Liver (tissue), 9 donors: ENCODE results near the gene KDM2A. TPM values are rescaled to one million over a fixed set of nuclear protein-coding genes. Genes with fewer than 3 reads are reported as not detected.

ENCODE experiments used
- DNase-seq: peaks from one replicate; pipeline ENCODE4 v3.0.0-alpha.2; 2017; ENCODE audit warnings: low spot score
- H3K27ac ChIP-seq, 2 donors: one replicate each; pipeline ENCODE4 v1.7.0; 2013; ENCODE audit warnings: inconsistent platforms in 2 of 2, low read length in 2 of 2, control low read depth in 1 of 2, low read depth in 1 of 2, mild to moderate bottlenecking in 1 of 2
- H3K27me3 ChIP-seq, 4 donors: one replicate each; pipeline versions ENCODE4 v1.6.1 to v1.7.0; 2013; ENCODE audit warnings: low read length in 3 of 4, inconsistent platforms in 1 of 4, mild to moderate bottlenecking in 1 of 4, moderate library complexity in 1 of 4; ENCODE audit not compliant: control insufficient read depth in 4 of 4, insufficient read depth in 4 of 4
- H3K36me3 ChIP-seq, 4 donors: one replicate each; pipeline versions ENCODE4 v1.6.1 to v1.7.0; 2013; ENCODE audit warnings: low read length in 3 of 4, mild to moderate bottlenecking in 3 of 4, low read depth in 1 of 4, moderate library complexity in 1 of 4; ENCODE audit not compliant: control insufficient read depth in 4 of 4, insufficient read depth in 3 of 4
- H3K4me1 ChIP-seq, 4 donors: one replicate each; pipeline versions ENCODE4 v1.6.1 to v1.7.0; 2013; ENCODE audit warnings: low read length in 3 of 4, mild to moderate bottlenecking in 3 of 4, moderate library complexity in 1 of 4; ENCODE audit not compliant: control insufficient read depth in 4 of 4, insufficient read depth in 4 of 4
- H3K4me3 ChIP-seq, 3 donors: one replicate each; pipeline versions ENCODE4 v1.6.1 to v1.7.0; 2013; ENCODE audit warnings: low read length in 3 of 3, control low read depth in 1 of 3, low read depth in 1 of 3, mild to moderate bottlenecking in 1 of 3
- H3K9ac ChIP-seq, 2 donors: one replicate each; pipeline ENCODE4 v1.7.0; 2013; ENCODE audit warnings: low read length in 2 of 2, mild to moderate bottlenecking in 2 of 2, moderate library complexity in 2 of 2, control low read depth in 1 of 2, low read depth in 1 of 2
- H3K9me3 ChIP-seq, 4 donors: one replicate each; pipeline versions ENCODE4 v1.6.1 to v1.7.0; 2013; ENCODE audit warnings: low read length in 3 of 4; ENCODE audit not compliant: control insufficient read depth in 4 of 4
- EGR1 ChIP-seq, 2 donors: IDR thresholded peaks; 2 replicates each; pipeline ENCODE4 v1.6.1; 2016 to 2018; ENCODE audit warnings: antibody characterized with exemption in 2 of 2, low read depth in 2 of 2
- FOXA1 ChIP-seq: IDR thresholded peaks from 2 replicates; pipeline ENCODE4 v1.6.1; 2016; ENCODE audit warnings: antibody characterized with exemption
- FOXA2 ChIP-seq: IDR thresholded peaks from 2 replicates; pipeline ENCODE4 v1.6.1; 2016; ENCODE audit warnings: antibody characterized with exemption
- GABPA ChIP-seq, 2 donors: IDR thresholded peaks in 1 of 2; conservative IDR thresholded peaks in 1 of 2; 2 replicates each; pipeline ENCODE4 v1.6.1; 2016; ENCODE audit warnings: antibody characterized with exemption in 2 of 2, mild to moderate bottlenecking in 1 of 2, moderate library complexity in 1 of 2
- HNF4A ChIP-seq, 2 donors: conservative IDR thresholded peaks; 2 replicates each; pipeline ENCODE4 v1.6.1; 2016; ENCODE audit warnings: antibody characterized with exemption in 2 of 2, mild to moderate bottlenecking in 2 of 2
- HNF4G ChIP-seq: IDR thresholded peaks from 2 replicates; pipeline ENCODE4 v1.6.1; 2016; ENCODE audit warnings: antibody characterized with exemption
- JUND ChIP-seq, 2 donors: IDR thresholded peaks; 2 replicates each; pipeline ENCODE4 v1.6.1; 2016; ENCODE audit warnings: antibody characterized with exemption in 2 of 2
- NR2F2 ChIP-seq: IDR thresholded peaks from 2 replicates; pipeline ENCODE4 v1.6.1; 2016; ENCODE audit warnings: antibody characterized with exemption
- RAD21 ChIP-seq, 2 donors: IDR thresholded peaks; 2 replicates each; pipeline ENCODE4 v1.6.1; 2016; ENCODE audit warnings: antibody characterized with exemption in 2 of 2, mild to moderate bottlenecking in 2 of 2
- RXRA ChIP-seq, 2 donors: IDR thresholded peaks; 2 replicates each; pipeline ENCODE4 v1.6.1; 2017 to 2018; ENCODE audit warnings: antibody characterized with exemption in 2 of 2, mild to moderate bottlenecking in 1 of 2
- SP1 ChIP-seq: IDR thresholded peaks from 2 replicates; pipeline ENCODE4 v1.6.1; 2018; ENCODE audit warnings: antibody characterized with exemption, mild to moderate bottlenecking
- TAF1 ChIP-seq: conservative IDR thresholded peaks from 2 replicates; pipeline ENCODE4 v1.6.1; 2016; ENCODE audit warnings: antibody characterized with exemption, mild to moderate bottlenecking
- YY1 ChIP-seq: IDR thresholded peaks from 2 replicates; pipeline ENCODE4 v1.6.1; 2016; ENCODE audit warnings: antibody characterized with exemption, mild to moderate bottlenecking
- WGBS: extraction: QIAGEN DNeasy Blood & Tissue Kit; methylation state at CpG from one replicate; pipeline ENCODE4 v1.1.7; 2013; 5-methylcytosine and 5-hydroxymethylcytosine counted together
- polyA plus RNA-seq, 2 donors: library from polyadenylated mRNA; stranded (reverse) in 1 of 2; unstranded in 1 of 2; fragments of 200-250 nt in 1 of 2; fragments of >200 nt in 1 of 2; fragmentation: Nextera tagmentation in 1 of 2; extraction: Ambion mirVana in 1 of 2; gene quantifications; one replicate each; pipeline versions ENCODE4 v1.2.1 to v1.2.3, GENCODE V29; 2013 to 2015
- total RNA-seq, 2 donors: library from RNA; depleted of rRNA; stranded (reverse); fragments of >200 nt; gene quantifications; one replicate each; pipeline ENCODE4 v1.2.3, GENCODE V29; 2014
- TF ChIP-seq, protein P1 (sequence below): IDR thresholded peaks from 2 replicates; pipeline ENCODE4 v1.6.1; 2016; ENCODE audit warnings: antibody characterized with exemption, mild to moderate bottlenecking
- TF ChIP-seq, protein P2 (sequence below): IDR thresholded peaks from 2 replicates; pipeline ENCODE4 v1.6.1; 2016; ENCODE audit warnings: antibody characterized with exemption
- TF ChIP-seq, protein P3 (sequence below): fragments of 150-350 bp; IDR thresholded peaks from 2 replicates; pipeline ENCODE4 v1.5.1; 2017; ENCODE audit warnings: improper control_type of control experiment, low read depth, low read length; ENCODE audit not compliant: missing input control
- TF ChIP-seq, protein P4 (sequence below): IDR thresholded peaks from 2 replicates; pipeline ENCODE4 v1.6.1; 2016; ENCODE audit warnings: antibody characterized with exemption
- TF ChIP-seq, protein P5 (sequence below): IDR thresholded peaks from 2 replicates; pipeline ENCODE4 v1.6.1; 2016; ENCODE audit warnings: antibody characterized with exemption
- donor health status: healthy.
- donor health status: healthy.
- donor health status: healthy.
- donor health status: healthy.
- donor health status: healthy.

The KDM2A gene
- total and polyA plus RNA-seq, 4 donors: 8.3 to 44.9 (median 22.4) TPM

DNA sequence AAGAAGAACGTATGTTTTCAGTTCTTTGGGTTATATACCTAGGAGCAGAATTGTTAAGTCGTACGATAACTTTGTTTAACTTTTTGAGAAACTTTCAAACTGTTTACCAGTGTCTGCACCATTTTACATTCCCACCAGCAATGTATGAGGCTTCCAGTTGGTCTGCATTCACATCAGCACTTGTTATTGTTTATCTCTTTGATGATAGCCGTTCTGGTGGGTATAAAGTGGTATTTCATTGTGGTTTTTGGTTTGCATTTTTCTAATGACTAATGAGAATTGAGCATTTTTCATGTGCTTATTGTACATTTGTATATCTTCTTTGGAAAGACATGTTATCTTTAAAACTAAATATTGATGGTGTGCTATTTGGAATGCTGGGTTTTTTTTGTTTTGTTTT lies 59.8 kb downstream of the KDM2A start:
- H3K9me3 ChIP-seq: no peaks in the 10 kb centered on the region
- no peak for DNase-seq
- H3K4me1 ChIP-seq: peaks cover 0 to 2% (median 0%) of the 10 kb centered on the region in 4 donors
- no peak overlapping the region for H3K9ac ChIP-seq
- 89% methylated on average over 4 of the region's 4 CpGs for WGBS
- H3K4me3 ChIP-seq: no peak overlapping the region
- H3K27ac ChIP-seq: no peak overlapping the region
- peaks cover 0 to 25% (median 14%) of the 10 kb centered on the region in 4 donors for H3K36me3 ChIP-seq
- no peaks in the 10 kb centered on the region for H3K27me3 ChIP-seq
- no peak for TF ChIP-seq SP1
- TF ChIP-seq, protein P1, sequence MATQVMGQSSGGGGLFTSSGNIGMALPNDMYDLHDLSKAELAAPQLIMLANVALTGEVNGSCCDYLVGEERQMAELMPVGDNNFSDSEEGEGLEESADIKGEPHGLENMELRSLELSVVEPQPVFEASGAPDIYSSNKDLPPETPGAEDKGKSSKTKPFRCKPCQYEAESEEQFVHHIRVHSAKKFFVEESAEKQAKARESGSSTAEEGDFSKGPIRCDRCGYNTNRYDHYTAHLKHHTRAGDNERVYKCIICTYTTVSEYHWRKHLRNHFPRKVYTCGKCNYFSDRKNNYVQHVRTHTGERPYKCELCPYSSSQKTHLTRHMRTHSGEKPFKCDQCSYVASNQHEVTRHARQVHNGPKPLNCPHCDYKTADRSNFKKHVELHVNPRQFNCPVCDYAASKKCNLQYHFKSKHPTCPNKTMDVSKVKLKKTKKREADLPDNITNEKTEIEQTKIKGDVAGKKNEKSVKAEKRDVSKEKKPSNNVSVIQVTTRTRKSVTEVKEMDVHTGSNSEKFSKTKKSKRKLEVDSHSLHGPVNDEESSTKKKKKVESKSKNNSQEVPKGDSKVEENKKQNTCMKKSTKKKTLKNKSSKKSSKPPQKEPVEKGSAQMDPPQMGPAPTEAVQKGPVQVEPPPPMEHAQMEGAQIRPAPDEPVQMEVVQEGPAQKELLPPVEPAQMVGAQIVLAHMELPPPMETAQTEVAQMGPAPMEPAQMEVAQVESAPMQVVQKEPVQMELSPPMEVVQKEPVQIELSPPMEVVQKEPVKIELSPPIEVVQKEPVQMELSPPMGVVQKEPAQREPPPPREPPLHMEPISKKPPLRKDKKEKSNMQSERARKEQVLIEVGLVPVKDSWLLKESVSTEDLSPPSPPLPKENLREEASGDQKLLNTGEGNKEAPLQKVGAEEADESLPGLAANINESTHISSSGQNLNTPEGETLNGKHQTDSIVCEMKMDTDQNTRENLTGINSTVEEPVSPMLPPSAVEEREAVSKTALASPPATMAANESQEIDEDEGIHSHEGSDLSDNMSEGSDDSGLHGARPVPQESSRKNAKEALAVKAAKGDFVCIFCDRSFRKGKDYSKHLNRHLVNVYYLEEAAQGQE: no peak
- no peak for TF ChIP-seq HNF4A (conservative IDR thresholded peaks at IDR 0.05)
- TF ChIP-seq JUND (IDR thresholded peaks at IDR 0.05): no peak
- TF ChIP-seq RXRA (IDR thresholded peaks at IDR 0.05): no peak
- TF ChIP-seq, protein P2, sequence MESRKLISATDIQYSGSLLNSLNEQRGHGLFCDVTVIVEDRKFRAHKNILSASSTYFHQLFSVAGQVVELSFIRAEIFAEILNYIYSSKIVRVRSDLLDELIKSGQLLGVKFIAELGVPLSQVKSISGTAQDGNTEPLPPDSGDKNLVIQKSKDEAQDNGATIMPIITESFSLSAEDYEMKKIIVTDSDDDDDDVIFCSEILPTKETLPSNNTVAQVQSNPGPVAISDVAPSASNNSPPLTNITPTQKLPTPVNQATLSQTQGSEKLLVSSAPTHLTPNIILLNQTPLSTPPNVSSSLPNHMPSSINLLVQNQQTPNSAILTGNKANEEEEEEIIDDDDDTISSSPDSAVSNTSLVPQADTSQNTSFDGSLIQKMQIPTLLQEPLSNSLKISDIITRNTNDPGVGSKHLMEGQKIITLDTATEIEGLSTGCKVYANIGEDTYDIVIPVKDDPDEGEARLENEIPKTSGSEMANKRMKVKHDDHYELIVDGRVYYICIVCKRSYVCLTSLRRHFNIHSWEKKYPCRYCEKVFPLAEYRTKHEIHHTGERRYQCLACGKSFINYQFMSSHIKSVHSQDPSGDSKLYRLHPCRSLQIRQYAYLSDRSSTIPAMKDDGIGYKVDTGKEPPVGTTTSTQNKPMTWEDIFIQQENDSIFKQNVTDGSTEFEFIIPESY: no peak
- TF ChIP-seq RAD21 (IDR thresholded peaks at IDR 0.05): no peak
- TF ChIP-seq FOXA2: no peak
- TF ChIP-seq NR2F2: no peak
- TF ChIP-seq GABPA (IDR thresholded peaks at IDR 0.05 in 1 of 2, conservative IDR thresholded peaks at IDR 0.05 in 1 of 2): no peak
- no peak for TF ChIP-seq FOXA1
- no peak for TF ChIP-seq EGR1 (IDR thresholded peaks at IDR 0.05; ENCODE audit: low read depth in 2 of 2)
- TF ChIP-seq HNF4G: no peak
- TF ChIP-seq, protein P3, sequence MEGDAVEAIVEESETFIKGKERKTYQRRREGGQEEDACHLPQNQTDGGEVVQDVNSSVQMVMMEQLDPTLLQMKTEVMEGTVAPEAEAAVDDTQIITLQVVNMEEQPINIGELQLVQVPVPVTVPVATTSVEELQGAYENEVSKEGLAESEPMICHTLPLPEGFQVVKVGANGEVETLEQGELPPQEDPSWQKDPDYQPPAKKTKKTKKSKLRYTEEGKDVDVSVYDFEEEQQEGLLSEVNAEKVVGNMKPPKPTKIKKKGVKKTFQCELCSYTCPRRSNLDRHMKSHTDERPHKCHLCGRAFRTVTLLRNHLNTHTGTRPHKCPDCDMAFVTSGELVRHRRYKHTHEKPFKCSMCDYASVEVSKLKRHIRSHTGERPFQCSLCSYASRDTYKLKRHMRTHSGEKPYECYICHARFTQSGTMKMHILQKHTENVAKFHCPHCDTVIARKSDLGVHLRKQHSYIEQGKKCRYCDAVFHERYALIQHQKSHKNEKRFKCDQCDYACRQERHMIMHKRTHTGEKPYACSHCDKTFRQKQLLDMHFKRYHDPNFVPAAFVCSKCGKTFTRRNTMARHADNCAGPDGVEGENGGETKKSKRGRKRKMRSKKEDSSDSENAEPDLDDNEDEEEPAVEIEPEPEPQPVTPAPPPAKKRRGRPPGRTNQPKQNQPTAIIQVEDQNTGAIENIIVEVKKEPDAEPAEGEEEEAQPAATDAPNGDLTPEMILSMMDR: no peak
- TF ChIP-seq TAF1: no peak
- TF ChIP-seq, protein P4, sequence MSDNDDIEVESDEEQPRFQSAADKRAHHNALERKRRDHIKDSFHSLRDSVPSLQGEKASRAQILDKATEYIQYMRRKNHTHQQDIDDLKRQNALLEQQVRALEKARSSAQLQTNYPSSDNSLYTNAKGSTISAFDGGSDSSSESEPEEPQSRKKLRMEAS: no peak
- TF ChIP-seq YY1: no peak
- TF ChIP-seq, protein P5, sequence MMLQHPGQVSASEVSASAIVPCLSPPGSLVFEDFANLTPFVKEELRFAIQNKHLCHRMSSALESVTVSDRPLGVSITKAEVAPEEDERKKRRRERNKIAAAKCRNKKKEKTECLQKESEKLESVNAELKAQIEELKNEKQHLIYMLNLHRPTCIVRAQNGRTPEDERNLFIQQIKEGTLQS: no peak
